ENCODE results near the gene TSBP1. TPM values are rescaled to one million over a fixed set of nuclear protein-coding genes. Genes with fewer than 3 reads are reported as not detected.
"Not testable (repeated sequence)": the region's sequence is repeated elsewhere in the genome, so short reads cannot be mapped to it uniquely, and the experiment has no call there.

TSBP1 gene
- total RNA-seq, 1 experiment from 2014 or later, result not detected

DNA sequence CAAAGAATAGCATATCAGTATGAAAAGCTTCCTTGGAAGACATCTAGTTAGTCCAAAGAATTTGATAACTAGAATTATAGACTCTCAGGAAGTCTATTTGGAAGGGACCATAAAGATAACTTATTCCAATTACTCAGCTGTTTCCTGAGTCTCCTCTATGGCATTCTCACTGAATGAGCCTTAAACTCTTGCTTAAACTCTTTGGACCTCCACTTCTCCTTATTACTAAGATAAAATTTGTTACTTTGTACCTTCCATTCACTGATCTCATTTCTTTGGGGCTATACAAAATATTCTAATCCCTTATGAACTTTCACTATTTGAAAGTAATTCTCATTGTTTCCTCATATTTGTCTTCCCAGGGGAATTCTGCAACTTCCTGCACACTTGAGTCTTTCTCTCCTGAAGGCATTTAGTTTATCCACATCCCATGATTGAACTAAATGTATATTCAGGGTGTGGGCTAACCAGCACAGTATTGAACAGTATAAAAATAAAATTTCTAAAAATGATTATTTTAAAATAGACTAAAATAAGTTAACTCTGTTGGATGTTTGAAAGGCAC, 80.7 kb downstream of the TSBP1 start:
- H3K9me3 ChIP-seq (ENCODE audit: control insufficient read depth, insufficient read depth, low read depth, low read length), result no peaks in the 10 kb centered on the region
- POLR2A ChIA-PET, result no interaction called here
- in situ Hi-C loops (cut with HindIII; ENCODE audit: low pct_unique_long_range_greater_than_20kb, low sequenced_read_pairs), result no loop called here

DNA sequence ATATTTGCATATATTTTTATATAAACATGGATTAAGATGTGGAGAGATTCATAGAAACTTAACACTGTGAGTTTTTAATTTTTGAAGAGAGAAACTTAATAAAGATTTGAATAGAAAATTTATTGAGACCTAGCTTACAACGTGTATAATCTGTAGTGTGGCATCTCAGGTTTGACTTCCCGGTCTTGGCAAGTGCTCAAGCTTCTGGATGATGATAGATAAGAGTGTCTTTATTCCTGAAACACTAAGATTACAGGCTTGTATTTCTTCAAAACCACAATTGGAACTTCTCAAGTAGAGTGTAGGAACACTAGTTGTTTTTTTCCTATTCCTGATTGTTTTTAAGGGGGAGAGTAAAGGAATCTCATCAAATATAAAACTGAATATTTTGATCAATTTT, 83.3 kb downstream of the TSBP1 start:
- Histone ChIP-seq H3K36me3 (ENCODE audit: control insufficient read depth, insufficient read depth, low read length) (no peaks in the 10 kb centered on the region), H3K27me3 (ENCODE audit: control insufficient read depth, insufficient read depth, low read length) (no peaks in the 10 kb centered on the region), H3K9me3 (ENCODE audit: control insufficient read depth, insufficient read depth, low read depth, low read length) (no peaks in the 10 kb centered on the region), H3K4me1 (ENCODE audit: control insufficient read depth, insufficient read depth, low read length) (no peaks in the 10 kb centered on the region), H3K4me3 (ENCODE audit: low read depth in 2 of 2, low read length in 2 of 2) (no peak overlapping the region), H3K27ac (ENCODE audit: low read length) (no peak overlapping the region)
- POLR2A ChIA-PET, result no interaction called here
- ATAC-seq (no peak), DNase-seq (ENCODE audit: low read depth, low spot score) (no peak)
- CTCF ChIA-PET, result no interaction called here
- no TSS peak for BruUV-seq (replicated peaks)
- intact Hi-C loops (cut with micrococcal nuclease; ENCODE audit: unreplicated experiment) (no loop called here), in situ Hi-C loops (cut with HindIII; ENCODE audit: low pct_unique_long_range_greater_than_20kb, low sequenced_read_pairs) (no loop called here)
- TF ChIP-seq TCF7L2 (IDR thresholded peaks at IDR 0.05; ENCODE audit: low read depth, low read length) (no peak), POLR2AphosphoS5 (IDR thresholded peaks at IDR 0.05; ENCODE audit: low read depth, low read length) (no peak), SIN3A (IDR thresholded peaks at IDR 0.05; ENCODE audit: borderline replicate concordance, insufficient read depth, low read depth, low read length) (no peak)
- TF ChIP-seq, protein P1, sequence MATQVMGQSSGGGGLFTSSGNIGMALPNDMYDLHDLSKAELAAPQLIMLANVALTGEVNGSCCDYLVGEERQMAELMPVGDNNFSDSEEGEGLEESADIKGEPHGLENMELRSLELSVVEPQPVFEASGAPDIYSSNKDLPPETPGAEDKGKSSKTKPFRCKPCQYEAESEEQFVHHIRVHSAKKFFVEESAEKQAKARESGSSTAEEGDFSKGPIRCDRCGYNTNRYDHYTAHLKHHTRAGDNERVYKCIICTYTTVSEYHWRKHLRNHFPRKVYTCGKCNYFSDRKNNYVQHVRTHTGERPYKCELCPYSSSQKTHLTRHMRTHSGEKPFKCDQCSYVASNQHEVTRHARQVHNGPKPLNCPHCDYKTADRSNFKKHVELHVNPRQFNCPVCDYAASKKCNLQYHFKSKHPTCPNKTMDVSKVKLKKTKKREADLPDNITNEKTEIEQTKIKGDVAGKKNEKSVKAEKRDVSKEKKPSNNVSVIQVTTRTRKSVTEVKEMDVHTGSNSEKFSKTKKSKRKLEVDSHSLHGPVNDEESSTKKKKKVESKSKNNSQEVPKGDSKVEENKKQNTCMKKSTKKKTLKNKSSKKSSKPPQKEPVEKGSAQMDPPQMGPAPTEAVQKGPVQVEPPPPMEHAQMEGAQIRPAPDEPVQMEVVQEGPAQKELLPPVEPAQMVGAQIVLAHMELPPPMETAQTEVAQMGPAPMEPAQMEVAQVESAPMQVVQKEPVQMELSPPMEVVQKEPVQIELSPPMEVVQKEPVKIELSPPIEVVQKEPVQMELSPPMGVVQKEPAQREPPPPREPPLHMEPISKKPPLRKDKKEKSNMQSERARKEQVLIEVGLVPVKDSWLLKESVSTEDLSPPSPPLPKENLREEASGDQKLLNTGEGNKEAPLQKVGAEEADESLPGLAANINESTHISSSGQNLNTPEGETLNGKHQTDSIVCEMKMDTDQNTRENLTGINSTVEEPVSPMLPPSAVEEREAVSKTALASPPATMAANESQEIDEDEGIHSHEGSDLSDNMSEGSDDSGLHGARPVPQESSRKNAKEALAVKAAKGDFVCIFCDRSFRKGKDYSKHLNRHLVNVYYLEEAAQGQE (IDR thresholded peaks at IDR 0.05; ENCODE audit: insufficient read depth in 1 of 2, low read depth in 2 of 2, low read length in 1 of 2), result no peak
- TF ChIP-seq, protein P2, sequence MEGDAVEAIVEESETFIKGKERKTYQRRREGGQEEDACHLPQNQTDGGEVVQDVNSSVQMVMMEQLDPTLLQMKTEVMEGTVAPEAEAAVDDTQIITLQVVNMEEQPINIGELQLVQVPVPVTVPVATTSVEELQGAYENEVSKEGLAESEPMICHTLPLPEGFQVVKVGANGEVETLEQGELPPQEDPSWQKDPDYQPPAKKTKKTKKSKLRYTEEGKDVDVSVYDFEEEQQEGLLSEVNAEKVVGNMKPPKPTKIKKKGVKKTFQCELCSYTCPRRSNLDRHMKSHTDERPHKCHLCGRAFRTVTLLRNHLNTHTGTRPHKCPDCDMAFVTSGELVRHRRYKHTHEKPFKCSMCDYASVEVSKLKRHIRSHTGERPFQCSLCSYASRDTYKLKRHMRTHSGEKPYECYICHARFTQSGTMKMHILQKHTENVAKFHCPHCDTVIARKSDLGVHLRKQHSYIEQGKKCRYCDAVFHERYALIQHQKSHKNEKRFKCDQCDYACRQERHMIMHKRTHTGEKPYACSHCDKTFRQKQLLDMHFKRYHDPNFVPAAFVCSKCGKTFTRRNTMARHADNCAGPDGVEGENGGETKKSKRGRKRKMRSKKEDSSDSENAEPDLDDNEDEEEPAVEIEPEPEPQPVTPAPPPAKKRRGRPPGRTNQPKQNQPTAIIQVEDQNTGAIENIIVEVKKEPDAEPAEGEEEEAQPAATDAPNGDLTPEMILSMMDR (IDR thresholded peaks at IDR 0.05), result no peak

More for the DNA sequence above, 80.7 kb downstream of the TSBP1 start:
- no peak for DNase-seq (ENCODE audit: low read depth, low spot score)
- TF ChIP-seq SIN3A (IDR thresholded peaks at IDR 0.05; ENCODE audit: borderline replicate concordance, insufficient read depth, low read depth, low read length) (no peak), TCF7L2 (IDR thresholded peaks at IDR 0.05; ENCODE audit: low read depth, low read length) (no peak), POLR2AphosphoS5 (IDR thresholded peaks at IDR 0.05; ENCODE audit: low read depth, low read length) (no peak)
- TF ChIP-seq, protein P2 (IDR thresholded peaks at IDR 0.05), result no peak
- TF ChIP-seq, protein P1 (IDR thresholded peaks at IDR 0.05; ENCODE audit: insufficient read depth in 1 of 2, low read depth in 2 of 2, low read length in 1 of 2), result no peak
- H3K4me1 ChIP-seq (ENCODE audit: control insufficient read depth, insufficient read depth, low read length), result no peaks in the 10 kb centered on the region
- no peaks in the 10 kb centered on the region for H3K27me3 ChIP-seq (ENCODE audit: control insufficient read depth, insufficient read depth, low read length)
- no peak overlapping the region for H3K4me3 ChIP-seq (ENCODE audit: low read depth in 2 of 2, low read length in 2 of 2)
- intact Hi-C loops (cut with micrococcal nuclease; ENCODE audit: unreplicated experiment), result no loop called here
- CTCF ChIA-PET, result no interaction called here
- H3K27ac ChIP-seq (ENCODE audit: low read length), result no peak overlapping the region
- no TSS peak for BruUV-seq (replicated peaks)
- no peak for ATAC-seq
- no peaks in the 10 kb centered on the region for H3K36me3 ChIP-seq (ENCODE audit: control insufficient read depth, insufficient read depth, low read length)

DNA sequence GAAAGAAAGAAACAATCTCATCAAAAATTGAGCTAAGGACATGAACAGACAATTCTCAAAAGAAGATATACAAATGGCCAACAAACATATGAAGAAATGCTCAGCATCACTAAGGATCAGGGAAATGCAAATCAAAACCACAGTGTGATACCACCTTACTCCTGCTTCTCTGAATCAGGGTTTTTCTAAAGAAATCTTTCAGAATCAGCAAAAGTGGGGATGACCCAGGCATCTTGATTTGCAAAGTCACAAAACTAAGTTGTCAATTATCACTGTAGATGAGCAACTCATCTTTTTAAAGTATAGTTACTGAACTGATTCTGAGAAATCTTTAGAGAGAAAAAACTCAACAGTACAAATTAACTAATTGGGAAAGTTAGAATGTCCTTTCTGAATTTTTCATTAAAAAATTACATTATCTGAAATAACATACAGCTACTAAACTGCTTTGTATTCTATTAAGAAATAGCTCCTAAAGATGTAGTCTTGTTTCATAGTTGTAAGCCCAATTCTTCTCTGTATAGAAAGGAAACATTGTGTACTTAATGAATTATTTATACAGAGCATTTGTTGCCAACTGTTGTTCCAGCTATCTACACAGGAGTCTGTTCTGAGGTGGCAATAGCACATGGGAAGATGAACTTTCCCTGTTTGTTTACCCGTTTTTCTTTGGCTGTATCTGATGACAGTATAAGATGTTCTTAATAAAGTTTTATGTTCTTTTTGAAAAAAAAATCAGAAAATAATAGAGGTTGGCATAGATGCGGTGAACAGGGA, 97.7 kb downstream of the TSBP1 start:
- CTCF ChIA-PET; H3K36me3 ChIP-seq (ENCODE audit: control insufficient read depth, insufficient read depth, low read length); BruUV-seq (replicated peaks); ATAC-seq; H3K4me1 ChIP-seq (ENCODE audit: control insufficient read depth, insufficient read depth, low read length); DNase-seq (ENCODE audit: low read depth, low spot score); H3K4me3 ChIP-seq (ENCODE audit: low read depth in 2 of 2, low read length in 2 of 2); H3K27ac ChIP-seq (ENCODE audit: low read length); H3K27me3 ChIP-seq (ENCODE audit: control insufficient read depth, insufficient read depth, low read length); intact Hi-C loops (cut with micrococcal nuclease; ENCODE audit: unreplicated experiment); H3K9me3 ChIP-seq (ENCODE audit: control insufficient read depth, insufficient read depth, low read depth, low read length); in situ Hi-C loops (cut with HindIII; ENCODE audit: low pct_unique_long_range_greater_than_20kb, low sequenced_read_pairs): not testable (repeated sequence)
- POLR2A ChIA-PET, result interaction anchor here (0.6 kb wide), 2 partner anchors 37 to 910 kb away, joined by 3 to 4 read pairs; no protein-coding TSS in a partner anchor

All from Panc1 (cell line).